Embryonic facial prominence (tissue), 1 donor: ENCODE data around the gene GLP2R.
A peak's percentile ranks its signal among the peaks of the same experiment; 100 is the strongest.

Experiments
- DNase-seq: peaks from one replicate; pipeline ENCODE4 v3.0.0-alpha.2; 2016; ENCODE audit errors: extremely low spot score

The GLP2R gene

GRCh38 chr17:9922012-9922848, 96.5 kb downstream of the GLP2R start:
- no peak for DNase-seq

DNA sequence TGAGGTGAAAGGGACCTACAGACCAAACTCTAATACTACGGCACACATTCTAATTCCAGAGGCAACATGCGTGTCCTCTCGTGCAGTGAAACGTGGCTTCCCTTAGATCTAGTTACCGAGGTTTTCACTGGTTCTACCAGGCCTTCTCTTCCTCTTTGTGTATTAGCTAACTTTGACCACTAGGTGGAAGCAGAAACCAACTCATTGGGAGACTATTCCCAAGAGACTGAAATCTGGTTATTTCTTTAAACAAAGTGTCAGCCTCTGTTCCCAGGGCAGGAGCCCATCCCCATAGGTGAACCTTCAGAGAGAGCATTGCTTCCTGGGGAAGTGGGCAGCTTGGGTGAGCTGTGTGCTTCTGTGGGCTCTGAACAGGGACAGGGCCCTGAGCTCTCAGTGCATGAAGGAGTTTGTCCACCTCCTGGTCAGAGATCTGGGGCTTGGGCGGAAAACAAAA, 99.0 kb downstream of the GLP2R start:
- peak; percentile 75 for DNase-seq

GRCh38 chr17:9925457-9925856, 99.7 kb downstream of the GLP2R start:
- no peak for DNase-seq

DNA sequence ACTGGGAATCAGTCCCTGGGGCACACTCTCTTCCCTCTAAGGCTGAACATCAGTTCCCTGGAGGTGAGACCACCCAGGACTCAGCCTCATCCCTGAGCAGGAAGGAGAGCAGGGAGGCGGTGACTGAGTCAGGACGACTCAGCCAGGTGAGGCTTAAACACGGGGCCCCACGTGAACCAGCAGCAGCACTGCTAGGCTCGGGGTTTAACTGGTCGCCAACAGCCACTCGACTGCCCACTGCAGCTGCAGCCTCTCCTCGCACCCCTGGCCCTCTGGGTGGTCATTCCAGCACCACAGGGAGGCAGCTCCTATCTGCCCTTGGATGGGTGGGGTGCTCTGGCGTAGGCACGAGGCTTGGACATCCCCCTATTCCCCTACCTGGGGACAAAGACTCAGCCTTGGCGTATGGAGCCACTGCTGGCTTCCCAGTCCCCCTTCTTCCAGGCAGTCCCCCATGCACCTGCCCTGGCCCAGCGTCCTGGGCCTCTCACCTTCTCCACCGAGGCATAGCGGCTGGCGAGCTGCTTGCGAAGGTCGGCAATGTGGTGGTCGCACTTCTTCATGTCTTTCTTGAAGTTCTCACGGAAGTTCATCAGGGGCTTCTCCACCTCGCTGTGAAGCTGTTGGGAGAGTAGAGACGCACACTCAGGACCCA, 100.6 kb downstream of the GLP2R start:
- DNase-seq: no peak

DNA sequence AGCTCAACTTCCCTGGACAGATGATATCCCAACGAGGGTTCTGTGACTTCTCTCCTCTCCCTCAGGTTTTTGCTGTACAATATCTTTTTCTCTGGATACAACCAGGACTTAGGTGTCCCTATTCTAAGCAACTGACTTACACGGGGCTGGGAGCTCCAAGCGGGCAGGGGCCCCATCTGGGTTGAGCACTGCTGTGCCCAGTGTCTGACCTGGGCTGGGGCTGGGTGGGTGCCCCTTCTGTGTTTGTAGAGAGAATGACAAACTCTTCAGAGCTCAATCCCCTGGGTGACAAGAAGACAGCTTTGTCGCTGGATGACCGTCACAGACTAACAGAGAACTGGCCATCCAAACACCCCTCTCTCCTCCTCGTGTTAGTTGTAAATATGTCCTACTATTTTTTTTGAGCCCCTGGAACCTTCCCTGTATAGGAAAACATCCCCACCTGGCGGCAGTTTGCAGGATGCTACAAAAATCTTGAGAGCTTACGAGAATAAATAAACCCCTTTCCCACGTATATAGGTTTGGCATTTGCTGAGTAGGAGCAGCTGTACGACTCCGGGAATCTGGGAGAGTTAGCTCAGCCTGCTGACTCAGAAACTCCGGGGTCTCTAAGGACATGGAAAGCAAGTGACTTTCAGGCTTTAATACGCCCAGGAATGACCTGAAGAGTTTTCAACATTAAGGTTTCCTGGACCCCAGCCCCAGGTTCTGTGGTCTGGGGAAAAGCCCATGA, 103.0 kb downstream of the GLP2R start:
- peak; percentile 64 for DNase-seq

DNA sequence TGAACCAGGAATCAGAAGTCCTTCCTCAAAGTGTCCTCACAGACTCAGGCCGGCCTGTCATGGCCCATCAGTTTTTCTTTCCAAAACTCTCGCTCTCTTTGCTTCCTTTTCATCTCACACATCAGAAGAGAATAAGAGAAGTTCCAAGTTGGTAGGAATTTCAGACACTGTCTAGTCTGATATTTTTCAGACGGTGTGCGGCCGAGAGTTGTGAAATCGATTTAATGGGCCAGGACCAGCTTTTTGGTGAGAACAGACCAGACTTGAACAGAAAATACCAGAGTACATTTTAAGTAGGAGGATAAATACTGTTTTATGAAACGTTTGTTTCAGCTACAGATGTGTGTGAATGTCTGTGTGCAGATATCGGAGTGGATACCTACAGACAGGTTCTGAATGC, 104.1 kb downstream of the GLP2R start:
- no peak for DNase-seq

GRCh38 chr17:9931144-9931741, 105.5 kb downstream of the GLP2R start:
- DNase-seq: no peak

DNA sequence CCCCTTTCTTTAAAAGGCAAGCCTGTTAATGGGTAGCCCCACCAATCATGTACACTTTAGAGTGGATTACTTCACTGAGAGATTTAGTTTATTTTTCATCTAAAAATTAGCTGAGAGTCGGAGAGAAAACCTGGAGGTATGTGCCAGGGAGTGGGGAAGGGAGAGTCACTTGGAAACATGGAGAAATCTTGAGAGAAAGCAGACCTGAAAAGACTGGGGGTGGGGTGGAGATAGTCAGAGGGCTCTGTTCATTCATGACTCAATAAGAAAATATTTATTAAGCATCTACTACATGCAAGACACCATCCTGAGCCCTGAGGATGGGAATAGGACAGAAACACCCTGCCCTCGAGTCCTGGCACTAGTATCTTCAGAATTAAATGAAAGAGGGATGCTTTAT, 106.8 kb downstream of the GLP2R start:
- DNase-seq: no peak

GRCh38 chr17:9934331-9934730, 108.6 kb downstream of the GLP2R start:
- no peak for DNase-seq

DNA sequence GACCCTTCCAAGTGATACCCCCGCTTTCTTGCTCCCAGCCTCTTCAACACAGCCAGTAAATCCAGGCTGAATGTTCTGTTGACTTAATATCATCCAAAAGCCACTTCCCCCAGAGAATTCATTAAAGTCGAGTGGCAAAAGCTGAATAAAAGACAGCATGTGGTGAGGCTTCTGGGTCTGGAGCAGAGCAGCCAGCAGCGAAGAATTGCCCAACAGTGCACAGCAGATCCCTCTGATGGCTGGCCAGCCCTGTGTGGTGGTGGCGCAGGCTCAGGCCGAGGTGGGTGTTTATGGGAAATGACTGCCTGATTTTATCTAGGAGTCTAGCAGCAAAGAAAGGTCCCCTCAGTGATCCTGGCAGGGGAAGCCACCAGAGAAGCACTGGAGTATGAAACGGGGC, 109.7 kb downstream of the GLP2R start:
- DNase-seq: no peak

DNA sequence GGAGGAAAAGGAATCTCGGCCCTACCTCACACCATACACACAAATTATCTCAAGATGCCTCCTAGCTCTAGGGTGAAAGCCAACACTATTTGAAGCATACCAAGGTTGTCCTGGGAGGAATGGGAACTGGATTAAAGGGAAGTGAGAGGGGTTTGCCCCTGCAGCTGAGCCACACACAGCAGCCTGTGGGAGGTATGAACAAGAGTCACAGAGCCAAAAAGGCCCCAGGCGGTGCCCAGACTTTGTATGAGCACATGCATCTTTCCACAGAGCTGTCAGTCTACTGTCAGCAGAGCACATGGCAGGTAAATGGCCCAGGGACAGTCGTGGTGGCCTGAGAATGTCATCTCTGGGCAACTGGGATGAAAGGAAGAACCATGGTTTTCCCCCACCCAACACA, 110.4 kb downstream of the GLP2R start:
- no peak for DNase-seq

- peak; percentile 66 for DNase-seq
Observed at GRCh38 chr17:9937241-9937761, 111.6 kb downstream of the GLP2R start.

DNA sequence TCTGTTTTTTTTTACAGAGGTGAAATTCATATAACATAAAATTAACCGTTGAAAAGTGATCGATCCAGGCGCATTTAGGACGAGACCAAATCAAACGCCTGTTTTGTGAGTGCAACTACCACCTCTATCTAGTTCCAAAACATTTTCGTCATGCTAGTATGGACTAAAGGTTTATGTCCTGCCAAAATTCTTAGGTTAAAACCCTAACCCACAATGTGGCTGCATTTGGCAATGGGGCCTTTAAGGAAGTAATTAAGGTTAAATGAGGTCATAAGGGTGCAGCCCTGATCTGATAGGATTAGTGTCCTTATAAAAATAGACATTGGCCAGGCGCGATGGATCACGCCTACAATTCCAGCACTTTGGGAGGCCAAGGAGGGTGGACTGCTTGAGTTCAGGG, 112.2 kb downstream of the GLP2R start:
- DNase-seq: no peak

- DNase-seq: no peak
Observed at GRCh38 chr17:9938764-9939163, 113.0 kb downstream of the GLP2R start.

DNA sequence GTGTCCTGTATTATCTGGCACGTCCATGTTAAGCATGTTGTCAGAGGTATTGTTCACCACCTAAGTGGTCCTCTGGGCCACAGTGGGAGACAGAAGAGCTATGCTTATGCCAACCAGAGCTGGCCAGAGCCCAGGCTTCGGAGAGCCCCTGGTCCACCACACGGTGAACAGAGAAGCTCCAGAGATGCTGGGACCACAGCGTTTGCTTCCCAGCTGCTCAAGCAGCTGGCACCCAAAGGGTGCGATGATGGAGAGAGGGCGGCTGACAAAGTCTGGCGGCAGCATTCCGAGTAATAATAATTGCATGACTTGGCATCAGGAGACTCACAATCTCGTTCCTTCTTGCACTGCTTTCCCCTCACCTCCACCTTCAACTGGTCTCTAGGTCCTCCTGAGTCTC, 115.1 kb downstream of the GLP2R start:
- no peak for DNase-seq

DNA sequence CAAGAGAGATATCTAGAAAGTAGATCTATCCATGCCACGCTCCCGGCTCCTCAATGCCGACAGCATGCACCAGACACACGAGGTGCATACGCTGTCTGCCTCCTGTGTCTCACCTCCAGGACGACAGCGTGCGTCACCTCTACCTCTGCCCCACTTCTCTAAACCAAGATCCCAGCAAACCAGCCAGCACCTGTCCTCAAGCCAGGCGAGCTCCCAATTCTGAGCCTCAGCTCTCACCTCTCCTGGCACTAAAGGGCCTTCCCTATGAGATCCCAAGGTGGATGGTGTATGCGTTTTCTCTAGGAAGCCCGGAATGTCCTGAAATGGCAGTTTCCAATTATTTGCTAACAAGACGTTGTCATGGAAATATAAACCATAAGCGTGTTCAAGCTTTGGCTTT, 115.6 kb downstream of the GLP2R start:
- DNase-seq: no peak
